SK-N-SH (cell line): ENCODE data around the gene SPOCK3. TPM values are rescaled to one million over a fixed set of nuclear protein-coding genes. Genes with fewer than 3 reads are reported as not detected.

Experiments used
- CTCF ChIA-PET: fragments of 300-600, 350-600 bp; formaldehyde crosslinking; extraction: SDS; loops from one replicate; lab custom pipeline; 2021; lab: Yijun Ruan, JAX
- POLR2A ChIA-PET: fragments of 350-600 bp; sonication (Branson Sonifier 250); formaldehyde crosslinking; extraction: SDS; loops from one replicate; lab custom pipeline; 2020; ENCODE audit warnings: antibody characterized with exemption, inconsistent platforms; lab: Yijun Ruan, JAX
- DNase-seq: peaks from one replicate; pipeline ENCODE4 v3.0.0; 2012
- H2AFZ ChIP-seq: fragments of 200-600 bp; sonication (generic); 2 replicates; pipeline ENCODE4 v1.8.1; 2016; ENCODE audit warnings: antibody characterized with exemption, mild to moderate bottlenecking, low read depth
- H3F3A ChIP-seq: fragments of 200-600 bp; sonication (generic); replicated peaks from 2 replicates; pipeline ENCODE3; 2016; ENCODE audit warnings: antibody characterized with exemption, mild to moderate bottlenecking; ENCODE audit not compliant: insufficient read depth
- H3K27ac ChIP-seq, 2 experiments: fragments of 200-500 bp in 1 of 2; fragments of 200-600 bp in 1 of 2; sonication (Bioruptor generic) in 1 of 2; sonication (generic), shearing (Covaris generic) in 1 of 2; 2 replicates each; pipeline versions ENCODE4 v1.5.1 to v1.6.1; 2014 to 2016; ENCODE audit warnings: low read depth in 2 of 2, inconsistent platforms in 1 of 2, low read length in 1 of 2, mild to moderate bottlenecking in 1 of 2, mixed read lengths in 1 of 2
- H3K27me3 ChIP-seq: fragments of 200-600 bp; sonication (generic), shearing (Covaris generic); 2 replicates; pipeline ENCODE4 v1.6.1; 2016; ENCODE audit warnings: mixed run types; ENCODE audit not compliant: insufficient read depth
- H3K36me3 ChIP-seq, 2 experiments: fragments of 200-500 bp in 1 of 2; fragments of 200-600 bp in 1 of 2; sonication (Bioruptor generic) in 1 of 2; sonication (generic) in 1 of 2; replicated peaks in 1 of 2; 2 replicates each; pipeline versions ENCODE3 to v1.5.1; 2014 to 2016; ENCODE audit warnings: low read length in 1 of 2, mild to moderate bottlenecking in 1 of 2; ENCODE audit not compliant: insufficient read depth in 2 of 2, control insufficient read depth in 1 of 2
- H3K4me1 ChIP-seq, 2 experiments: fragments of 200-500 bp in 1 of 2; fragments of 200-600 bp in 1 of 2; sonication (Bioruptor generic) in 1 of 2; sonication (generic), shearing (Covaris generic) in 1 of 2; 2 replicates each; pipeline versions ENCODE4 v1.5.1 to v1.6.1; 2014 to 2016; ENCODE audit warnings: low read depth in 1 of 2, low read length in 1 of 2, mixed run types in 1 of 2; ENCODE audit not compliant: insufficient read depth in 2 of 2, control insufficient read depth in 1 of 2
- H3K4me2 ChIP-seq: fragments of 200-600 bp; sonication (generic), shearing (Covaris generic); 2 replicates; pipeline ENCODE4 v1.6.1; 2017; ENCODE audit warnings: mixed run types
- H3K4me3 ChIP-seq, 2 experiments: fragments of 200-500 bp in 1 of 2; fragments of 200-600 bp in 1 of 2; sonication (Bioruptor generic) in 1 of 2; sonication (generic), shearing (Covaris generic) in 1 of 2; 2 replicates each; pipeline versions ENCODE4 v1.5.1 to v1.8.1; 2014 to 2016; ENCODE audit warnings: low read depth in 2 of 2, inconsistent platforms in 1 of 2, low read length in 1 of 2, mild to moderate bottlenecking in 1 of 2, mixed read lengths in 1 of 2, moderate library complexity in 1 of 2
- H3K79me2 ChIP-seq: fragments of 200-600 bp; sonication (generic); 2 replicates; pipeline ENCODE4 v1.8.1; 2017; ENCODE audit warnings: mild to moderate bottlenecking; ENCODE audit not compliant: insufficient read depth
- H3K9ac ChIP-seq: fragments of 200-600 bp; sonication (generic); 2 replicates; pipeline ENCODE4 v1.6.1; 2017; ENCODE audit warnings: mixed run types
- H3K9me2 ChIP-seq: fragments of 200-600 bp; sonication (generic); 2 replicates; pipeline ENCODE4 v1.6.1; 2017; ENCODE audit warnings: mixed run types
- H3K9me3 ChIP-seq: fragments of 200-600 bp; sonication (generic); 2 replicates; pipeline ENCODE4 v1.6.1; 2017; ENCODE audit warnings: mixed run types, mild to moderate bottlenecking, moderate library complexity
- H4K20me1 ChIP-seq: fragments of 200-600 bp; sonication (generic); 2 replicates; pipeline ENCODE4 v1.6.1; 2017; ENCODE audit warnings: mild to moderate bottlenecking, mixed run types; ENCODE audit not compliant: insufficient read depth
- EP300 ChIP-seq, 2 experiments: IDR thresholded peaks; 2 replicates each; pipeline versions ENCODE4 v1.4.0 to v1.6.1; 2012; ENCODE audit warnings: borderline replicate concordance in 1 of 2, low read depth in 1 of 2, low read length in 1 of 2
- FOXJ3 ChIP-seq: sonication (generic); formaldehyde crosslinking; IDR thresholded peaks from 2 replicates; pipeline ENCODE4 v1.5.1; 2020; ENCODE audit warnings: mild to moderate bottlenecking, missing genetic modification reagents
- FOXM1 ChIP-seq: IDR thresholded peaks from 2 replicates; pipeline ENCODE4 v1.4.0; 2012; ENCODE audit warnings: low read depth, mild to moderate bottlenecking
- GABPA ChIP-seq: IDR thresholded peaks from 2 replicates; pipeline ENCODE4 v1.4.0; 2012; ENCODE audit warnings: low read depth, mild to moderate bottlenecking
- GATA2 ChIP-seq: sonication (generic); formaldehyde crosslinking; IDR thresholded peaks from 2 replicates; pipeline ENCODE4 v1.5.0; 2020; ENCODE audit warnings: mild to moderate bottlenecking, missing genetic modification reagents
- MEF2A ChIP-seq: IDR thresholded peaks from 2 replicates; pipeline ENCODE4 v1.4.0; 2012; ENCODE audit warnings: low read depth, borderline replicate concordance
- NFIC ChIP-seq: IDR thresholded peaks from 2 replicates; pipeline ENCODE4 v1.4.0; 2012; ENCODE audit warnings: borderline replicate concordance
- NRF1 ChIP-seq: IDR thresholded peaks from 2 replicates; pipeline ENCODE4 v1.6.1; 2012; ENCODE audit warnings: low read depth, mild to moderate bottlenecking, low read length
- POLR2AphosphoS5 ChIP-seq: IDR thresholded peaks from 2 replicates; pipeline ENCODE4 v1.6.1; 2012; ENCODE audit warnings: low read depth, low read length
- RAD21 ChIP-seq: IDR thresholded peaks from 2 replicates; pipeline ENCODE4 v1.6.1; 2012; ENCODE audit warnings: mild to moderate bottlenecking, low read length
- RCOR1 ChIP-seq: fragments of 150-350 bp; IDR thresholded peaks from 2 replicates; pipeline ENCODE4 v1.6.1; 2017; ENCODE audit warnings: antibody characterized with exemption, low read length
- RFX5 ChIP-seq: IDR thresholded peaks from 2 replicates; pipeline ENCODE4 v1.6.1; 2012; ENCODE audit warnings: mild to moderate bottlenecking, improper control_type of control experiment, low read length
- SMC3 ChIP-seq: IDR thresholded peaks from 2 replicates; pipeline ENCODE4 v1.6.1; 2012; ENCODE audit warnings: low read depth, low read length, improper control_type of control experiment
- TAF1 ChIP-seq: IDR thresholded peaks from 2 replicates; pipeline ENCODE4 v1.6.1; 2012; ENCODE audit warnings: low read depth, mild to moderate bottlenecking, low read length, moderate library complexity, borderline replicate concordance
- YY1 ChIP-seq: IDR thresholded peaks from 2 replicates; pipeline ENCODE4 v1.4.0; 2012; ENCODE audit warnings: low read depth, mild to moderate bottlenecking
- WGBS: methylation state at CpG from one replicate; pipeline ENCODE4 v1.1.6; 2017; ENCODE audit warnings: low lambda C conversion rate; 5-methylcytosine and 5-hydroxymethylcytosine counted together
- polyA plus RNA-seq, 3 experiments: library from polyadenylated mRNA; depleted of rRNA; stranded (reverse); fragments of >200 nt; gene quantifications; 2 replicates each; pipeline ENCODE4 v1.2.3, GENCODE V29; 2012
- TF ChIP-seq, protein P1 (sequence below): IDR thresholded peaks from 2 replicates; pipeline ENCODE4 v1.4.0; 2012; ENCODE audit warnings: low read depth, borderline replicate concordance
- TF ChIP-seq, protein P2 (sequence below): fragments of 200-600 bp; sonication (generic); IDR thresholded peaks from 2 replicates; pipeline ENCODE4 v1.6.1; 2017; ENCODE audit warnings: antibody characterized with exemption, mild to moderate bottlenecking, moderate library complexity
- TF ChIP-seq, protein P3 (sequence below): IDR thresholded peaks from 2 replicates; pipeline ENCODE4; 2012
- TF ChIP-seq, protein P4 (sequence below): IDR thresholded peaks from 2 replicates; pipeline ENCODE4 v1.4.0; 2012; ENCODE audit warnings: low read depth, borderline replicate concordance

Gene SPOCK3
- polyA plus RNA-seq, 1 of the 3 experiments (the other 2 are of a cell fraction) = not detected

DNA sequence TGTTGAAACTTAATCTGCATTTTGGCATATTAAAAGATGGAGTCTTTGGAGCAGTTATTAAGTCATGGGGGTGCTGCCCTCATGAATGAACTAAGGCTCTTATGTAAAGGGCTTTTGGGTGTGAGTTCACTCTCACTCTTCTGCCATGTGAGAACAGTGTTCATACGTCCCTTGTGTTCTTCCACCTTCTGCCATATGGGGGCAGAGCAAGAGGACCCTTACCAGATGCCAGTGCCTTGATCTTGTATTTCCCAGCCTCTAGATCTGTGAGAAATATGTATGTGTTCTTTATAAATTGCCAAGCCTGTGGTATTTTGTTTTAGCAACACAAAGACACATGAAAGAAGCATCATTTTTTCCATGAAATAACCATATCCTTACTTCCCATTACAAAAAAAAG lies 213.9 kb downstream of the SPOCK3 start:
- DNase-seq = no peak
- WGBS = 0% methylated on average over 1 of the region's 1 CpG
- Histone ChIP-seq H4K20me1 (no peaks in the 10 kb centered on the region), H3K4me3 (no peak overlapping the region), H3K9me3 (no peaks in the 10 kb centered on the region), H3K9ac (no peak overlapping the region), H3K4me2 (no peak overlapping the region), H3K36me3 (no peaks in the 10 kb centered on the region), H2AFZ (no peak overlapping the region), H3K9me2 (no peaks in the 10 kb centered on the region), H3K27me3 (no peaks in the 10 kb centered on the region), H3F3A (peaks cover 2% of the 10 kb centered on the region), H3K4me1 (no peaks in the 10 kb centered on the region), H3K79me2 (no peaks in the 10 kb centered on the region), H3K27ac (no peak overlapping the region)
- TF ChIP-seq GATA2 (no peak), RAD21 (peak; percentile 23; the same call in 1 of the 2 replicates)
- ChIA-PET POLR2A (no interaction called here), CTCF (interaction anchor here (0.6 to 1.0 kb wide), 3 partner anchors 270 to 985 kb away, joined by 3 to 5 read pairs (median 4); no protein-coding TSS in a partner anchor)

DNA sequence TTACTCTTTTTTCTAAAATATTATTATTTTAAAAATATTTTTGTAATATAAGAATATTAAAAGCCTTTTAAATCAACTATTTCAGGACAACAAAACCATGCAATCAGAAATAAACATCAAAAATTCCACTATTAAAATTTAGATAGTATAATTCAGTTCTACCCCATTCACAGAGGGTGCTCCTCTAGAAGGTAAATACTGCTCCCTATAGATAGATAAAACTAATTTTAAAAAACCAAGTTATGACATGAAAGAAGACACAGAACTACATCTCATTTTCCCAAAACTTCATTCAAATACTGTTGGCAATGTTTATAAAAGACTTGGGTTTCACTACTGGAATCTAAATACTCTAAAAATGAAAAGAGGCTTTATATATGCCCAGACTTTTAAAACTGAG lies 219.3 kb downstream of the SPOCK3 start:
- Histone ChIP-seq H3K4me3 (no peak overlapping the region), H3K27me3 (no peaks in the 10 kb centered on the region), H2AFZ (no peak overlapping the region), H3K9me3 (no peaks in the 10 kb centered on the region), H3K9me2 (no peaks in the 10 kb centered on the region), H4K20me1 (no peaks in the 10 kb centered on the region), H3K9ac (no peak overlapping the region), H3K27ac (no peak overlapping the region), H3K36me3 (no peaks in the 10 kb centered on the region), H3K4me1 (no peaks in the 10 kb centered on the region), H3K79me2 (no peaks in the 10 kb centered on the region), H3K4me2 (no peak overlapping the region), H3F3A (peaks cover 4% of the 10 kb centered on the region)
- no peak for TF ChIP-seq RFX5
- DNase-seq = no peak
- ChIA-PET POLR2A (no interaction called here), CTCF (no interaction called here)

DNA sequence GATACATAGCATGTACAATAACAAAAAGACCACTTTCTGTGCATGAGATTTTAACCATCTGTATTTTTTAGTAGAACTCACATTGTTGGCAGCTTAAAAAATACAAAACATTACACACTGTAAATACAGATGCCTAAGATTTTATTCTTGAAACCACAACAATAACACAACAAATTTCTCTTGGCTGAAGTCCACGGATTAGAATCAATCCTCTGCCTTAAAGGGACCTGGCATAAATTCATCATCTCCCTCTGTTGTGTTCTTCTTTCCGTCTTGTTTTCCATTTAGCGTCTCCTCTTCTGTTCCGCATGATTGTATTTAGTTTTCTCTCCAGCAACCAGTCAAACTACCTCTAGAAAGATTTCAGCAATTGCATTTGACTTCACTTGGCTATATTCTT lies 231.0 kb downstream of the SPOCK3 start:
- no peak overlapping the region for H2AFZ ChIP-seq
- H3K9me3 ChIP-seq = no peaks in the 10 kb centered on the region
- H3K9ac ChIP-seq = no peak overlapping the region
- no peaks in the 10 kb centered on the region for H3K9me2 ChIP-seq
- H3K4me1 ChIP-seq = no peaks in the 10 kb centered on the region
- H3K4me3 ChIP-seq = no peak overlapping the region
- no peaks in the 10 kb centered on the region for H3K79me2 ChIP-seq
- H3F3A ChIP-seq = no peaks in the 10 kb centered on the region
- CTCF ChIA-PET = no interaction called here
- DNase-seq = no peak
- WGBS = 49% methylated on average over 4 of the region's 4 CpGs
- H3K27ac ChIP-seq = no peak overlapping the region
- no peaks in the 10 kb centered on the region for H4K20me1 ChIP-seq
- no peaks in the 10 kb centered on the region for H3K36me3 ChIP-seq
- no peak overlapping the region for H3K4me2 ChIP-seq
- no peaks in the 10 kb centered on the region for H3K27me3 ChIP-seq
- POLR2A ChIA-PET = no interaction called here
- no peak for TF ChIP-seq YY1
- TF ChIP-seq POLR2AphosphoS5 = no peak
- TF ChIP-seq, protein P1, sequence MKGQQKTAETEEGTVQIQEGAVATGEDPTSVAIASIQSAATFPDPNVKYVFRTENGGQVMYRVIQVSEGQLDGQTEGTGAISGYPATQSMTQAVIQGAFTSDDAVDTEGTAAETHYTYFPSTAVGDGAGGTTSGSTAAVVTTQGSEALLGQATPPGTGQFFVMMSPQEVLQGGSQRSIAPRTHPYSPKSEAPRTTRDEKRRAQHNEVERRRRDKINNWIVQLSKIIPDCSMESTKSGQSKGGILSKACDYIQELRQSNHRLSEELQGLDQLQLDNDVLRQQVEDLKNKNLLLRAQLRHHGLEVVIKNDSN = no peak
- TF ChIP-seq NRF1 = no peak
- no peak for TF ChIP-seq FOXJ3
- no peak for TF ChIP-seq RFX5
- no peak for TF ChIP-seq GABPA
- TF ChIP-seq, protein P2, sequence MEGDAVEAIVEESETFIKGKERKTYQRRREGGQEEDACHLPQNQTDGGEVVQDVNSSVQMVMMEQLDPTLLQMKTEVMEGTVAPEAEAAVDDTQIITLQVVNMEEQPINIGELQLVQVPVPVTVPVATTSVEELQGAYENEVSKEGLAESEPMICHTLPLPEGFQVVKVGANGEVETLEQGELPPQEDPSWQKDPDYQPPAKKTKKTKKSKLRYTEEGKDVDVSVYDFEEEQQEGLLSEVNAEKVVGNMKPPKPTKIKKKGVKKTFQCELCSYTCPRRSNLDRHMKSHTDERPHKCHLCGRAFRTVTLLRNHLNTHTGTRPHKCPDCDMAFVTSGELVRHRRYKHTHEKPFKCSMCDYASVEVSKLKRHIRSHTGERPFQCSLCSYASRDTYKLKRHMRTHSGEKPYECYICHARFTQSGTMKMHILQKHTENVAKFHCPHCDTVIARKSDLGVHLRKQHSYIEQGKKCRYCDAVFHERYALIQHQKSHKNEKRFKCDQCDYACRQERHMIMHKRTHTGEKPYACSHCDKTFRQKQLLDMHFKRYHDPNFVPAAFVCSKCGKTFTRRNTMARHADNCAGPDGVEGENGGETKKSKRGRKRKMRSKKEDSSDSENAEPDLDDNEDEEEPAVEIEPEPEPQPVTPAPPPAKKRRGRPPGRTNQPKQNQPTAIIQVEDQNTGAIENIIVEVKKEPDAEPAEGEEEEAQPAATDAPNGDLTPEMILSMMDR = no peak
- no peak for TF ChIP-seq RCOR1
- TF ChIP-seq SMC3 = no peak
- no peak for TF ChIP-seq MEF2A
- TF ChIP-seq NFIC = no peak
- TF ChIP-seq, protein P3, sequence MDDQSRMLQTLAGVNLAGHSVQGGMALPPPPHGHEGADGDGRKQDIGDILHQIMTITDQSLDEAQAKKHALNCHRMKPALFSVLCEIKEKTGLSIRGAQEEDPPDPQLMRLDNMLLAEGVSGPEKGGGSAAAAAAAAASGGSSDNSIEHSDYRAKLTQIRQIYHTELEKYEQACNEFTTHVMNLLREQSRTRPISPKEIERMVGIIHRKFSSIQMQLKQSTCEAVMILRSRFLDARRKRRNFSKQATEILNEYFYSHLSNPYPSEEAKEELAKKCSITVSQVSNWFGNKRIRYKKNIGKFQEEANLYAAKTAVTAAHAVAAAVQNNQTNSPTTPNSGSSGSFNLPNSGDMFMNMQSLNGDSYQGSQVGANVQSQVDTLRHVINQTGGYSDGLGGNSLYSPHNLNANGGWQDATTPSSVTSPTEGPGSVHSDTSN = no peak
- TF ChIP-seq, protein P4, sequence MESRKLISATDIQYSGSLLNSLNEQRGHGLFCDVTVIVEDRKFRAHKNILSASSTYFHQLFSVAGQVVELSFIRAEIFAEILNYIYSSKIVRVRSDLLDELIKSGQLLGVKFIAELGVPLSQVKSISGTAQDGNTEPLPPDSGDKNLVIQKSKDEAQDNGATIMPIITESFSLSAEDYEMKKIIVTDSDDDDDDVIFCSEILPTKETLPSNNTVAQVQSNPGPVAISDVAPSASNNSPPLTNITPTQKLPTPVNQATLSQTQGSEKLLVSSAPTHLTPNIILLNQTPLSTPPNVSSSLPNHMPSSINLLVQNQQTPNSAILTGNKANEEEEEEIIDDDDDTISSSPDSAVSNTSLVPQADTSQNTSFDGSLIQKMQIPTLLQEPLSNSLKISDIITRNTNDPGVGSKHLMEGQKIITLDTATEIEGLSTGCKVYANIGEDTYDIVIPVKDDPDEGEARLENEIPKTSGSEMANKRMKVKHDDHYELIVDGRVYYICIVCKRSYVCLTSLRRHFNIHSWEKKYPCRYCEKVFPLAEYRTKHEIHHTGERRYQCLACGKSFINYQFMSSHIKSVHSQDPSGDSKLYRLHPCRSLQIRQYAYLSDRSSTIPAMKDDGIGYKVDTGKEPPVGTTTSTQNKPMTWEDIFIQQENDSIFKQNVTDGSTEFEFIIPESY = no peak
- no peak for TF ChIP-seq EP300 (IDR thresholded peaks at IDR 0.05; ENCODE audit: borderline replicate concordance in 1 of 2, low read depth in 1 of 2, low read length in 1 of 2)
- no peak for TF ChIP-seq TAF1
- no peak for TF ChIP-seq FOXM1
